ENCODE data around the gene SH2D5. TPM values are rescaled to one million over a fixed set of nuclear protein-coding genes. Genes with fewer than 3 reads are reported as not detected.

The SH2D5 gene
- total RNA-seq, 1 experiment from 2014 or later = 7.1 TPM

- H3K9me2 ChIP-seq (replicated peaks; ENCODE audit: low read length) = no peaks in the 10 kb centered on the region
- BruUV-seq (replicated peaks) = no TSS peak
- no peak overlapping the region for H3K9ac ChIP-seq (ENCODE audit: low read length)
- H3K27ac ChIP-seq (ENCODE audit: low read length) = no peak overlapping the region
- no peaks in the 10 kb centered on the region for H3K27me3 ChIP-seq (ENCODE audit: low read length)
- no peaks in the 10 kb centered on the region for H4K20me1 ChIP-seq (ENCODE audit: low read length)
- no peak for DNase-seq
- no peak overlapping the region for H3K4me2 ChIP-seq (ENCODE audit: low read length)
- H3F3A ChIP-seq (ENCODE audit: low read length, unreplicated experiment) = no peaks in the 10 kb centered on the region
- ATAC-seq = no peak
- H3K4me3 ChIP-seq (ENCODE audit: low read length) = no peak overlapping the region
- H2AFZ ChIP-seq (ENCODE audit: low read length) = no peak overlapping the region
- H3K4me1 ChIP-seq (ENCODE audit: insufficient read depth, low read length) = peaks cover 35% of the 10 kb centered on the region
- no peaks in the 10 kb centered on the region for H3K9me3 ChIP-seq (ENCODE audit: low read length)
- H3K79me2 ChIP-seq (ENCODE audit: low read length) = no peaks in the 10 kb centered on the region
- TF ChIP-seq EZH2 (IDR thresholded peaks at IDR 0.05; ENCODE audit: low read length, unreplicated experiment) (no peak), CTCF (conservative IDR thresholded peaks at IDR 0.05; ENCODE audit: low read depth, low read length) (no peak), EZH2phosphoT487 (IDR thresholded peaks at IDR 0.05; ENCODE audit: borderline replicate concordance, low read length) (no peak)
- intact Hi-C loops (cut with micrococcal nuclease) = no loop called here
- POLR2A ChIA-PET (ENCODE audit: unreplicated experiment) = no interaction called here
- CTCF ChIA-PET = no interaction called here
- H3K36me3 ChIP-seq (ENCODE audit: low read depth, low read length) = peaks cover 71% of the 10 kb centered on the region
These were observed 10.2 kb upstream of the SH2D5 start for GRCh38 chr1:20742671-20743070.

- DNase-seq (no peak), ATAC-seq (no peak)
- Histone ChIP-seq H3K79me2 (ENCODE audit: low read length) (no peaks in the 10 kb centered on the region), H3K9me2 (replicated peaks; ENCODE audit: low read length) (no peaks in the 10 kb centered on the region), H3K4me1 (ENCODE audit: insufficient read depth, low read length) (peaks cover 35% of the 10 kb centered on the region), H3K9ac (ENCODE audit: low read length) (no peak overlapping the region), H3K27me3 (ENCODE audit: low read length) (no peaks in the 10 kb centered on the region), H3K27ac (ENCODE audit: low read length) (peak overlapping the region; percentile 95), H3K9me3 (ENCODE audit: low read length) (no peaks in the 10 kb centered on the region), H3K4me2 (ENCODE audit: low read length) (no peak overlapping the region), H3K4me3 (ENCODE audit: low read length) (no peak overlapping the region), H3F3A (ENCODE audit: low read length, unreplicated experiment) (no peaks in the 10 kb centered on the region), H4K20me1 (ENCODE audit: low read length) (no peaks in the 10 kb centered on the region), H2AFZ (ENCODE audit: low read length) (no peak overlapping the region), H3K36me3 (ENCODE audit: low read depth, low read length) (peaks cover 60% of the 10 kb centered on the region)
- intact Hi-C loops (cut with micrococcal nuclease) = no loop called here
- BruUV-seq (replicated peaks) = no TSS peak
- ChIA-PET POLR2A (ENCODE audit: unreplicated experiment) (interaction anchor here (0.7 kb wide), 1 partner anchor 257 kb away, joined by 3 read pairs; no protein-coding TSS in a partner anchor), CTCF (no interaction called here)
- TF ChIP-seq CTCF (conservative IDR thresholded peaks at IDR 0.05; ENCODE audit: low read depth, low read length) = no peak
- TF ChIP-seq EZH2phosphoT487 (IDR thresholded peaks at IDR 0.05; ENCODE audit: borderline replicate concordance, low read length) = no peak
- TF ChIP-seq EZH2 (IDR thresholded peaks at IDR 0.05; ENCODE audit: low read length, unreplicated experiment) = no peak
These were observed 8.3 kb upstream of the SH2D5 start for GRCh38 chr1:20740781-20741180.

GRCh38 chr1:20739225-20739624 is 6.7 kb upstream of the SH2D5 start:
- H3K27me3 ChIP-seq (ENCODE audit: low read length) = no peaks in the 10 kb centered on the region
- H3K79me2 ChIP-seq (ENCODE audit: low read length) = no peaks in the 10 kb centered on the region
- intact Hi-C loops (cut with micrococcal nuclease) = no loop called here
- no peak overlapping the region for H3K4me3 ChIP-seq (ENCODE audit: low read length)
- no peaks in the 10 kb centered on the region for H4K20me1 ChIP-seq (ENCODE audit: low read length)
- peaks cover 35% of the 10 kb centered on the region for H3K4me1 ChIP-seq (ENCODE audit: insufficient read depth, low read length)
- no peak overlapping the region for H2AFZ ChIP-seq (ENCODE audit: low read length)
- ATAC-seq = peak; percentile 72
- CTCF ChIA-PET = interaction anchor here (0.6 to 1.1 kb wide), 2 partner anchors 43 to 284 kb away, joined by 3 to 11 read pairs; no protein-coding TSS in a partner anchor
- no peaks in the 10 kb centered on the region for H3K9me3 ChIP-seq (ENCODE audit: low read length)
- DNase-seq = peak; percentile 81
- POLR2A ChIA-PET (ENCODE audit: unreplicated experiment) = interaction anchor here (0.6 kb wide), 1 partner anchor 74 kb away, joined by 6 read pairs; no protein-coding TSS in a partner anchor
- TF ChIP-seq CTCF (conservative IDR thresholded peaks at IDR 0.05; ENCODE audit: low read depth, low read length) (no peak), EZH2 (IDR thresholded peaks at IDR 0.05; ENCODE audit: low read length, unreplicated experiment) (no peak), EZH2phosphoT487 (IDR thresholded peaks at IDR 0.05; ENCODE audit: borderline replicate concordance, low read length) (no peak)
- no peaks in the 10 kb centered on the region for H3K9me2 ChIP-seq (replicated peaks; ENCODE audit: low read length)
- no TSS peak for BruUV-seq (replicated peaks)
- peak overlapping the region; percentile 75 for H3K9ac ChIP-seq (ENCODE audit: low read length)
- H3F3A ChIP-seq (ENCODE audit: low read length, unreplicated experiment) = no peaks in the 10 kb centered on the region
- H3K36me3 ChIP-seq (ENCODE audit: low read depth, low read length) = peaks cover 44% of the 10 kb centered on the region
- H3K27ac ChIP-seq (ENCODE audit: low read length) = peak overlapping the region; percentile 95
- peak overlapping the region; percentile 62 for H3K4me2 ChIP-seq (ENCODE audit: low read length)
